Measurements from ENCODE around the gene FLAD1. TPM values are rescaled to one million over a fixed set of nuclear protein-coding genes. Genes with fewer than 3 reads are reported as not detected.

FLAD1 gene
- total and polyA plus RNA-seq, 2 of the 8 experiments (the other 6 are each of a cell fraction or from before 2014, with no cell fraction given) = 104 to 143 TPM

DNA sequence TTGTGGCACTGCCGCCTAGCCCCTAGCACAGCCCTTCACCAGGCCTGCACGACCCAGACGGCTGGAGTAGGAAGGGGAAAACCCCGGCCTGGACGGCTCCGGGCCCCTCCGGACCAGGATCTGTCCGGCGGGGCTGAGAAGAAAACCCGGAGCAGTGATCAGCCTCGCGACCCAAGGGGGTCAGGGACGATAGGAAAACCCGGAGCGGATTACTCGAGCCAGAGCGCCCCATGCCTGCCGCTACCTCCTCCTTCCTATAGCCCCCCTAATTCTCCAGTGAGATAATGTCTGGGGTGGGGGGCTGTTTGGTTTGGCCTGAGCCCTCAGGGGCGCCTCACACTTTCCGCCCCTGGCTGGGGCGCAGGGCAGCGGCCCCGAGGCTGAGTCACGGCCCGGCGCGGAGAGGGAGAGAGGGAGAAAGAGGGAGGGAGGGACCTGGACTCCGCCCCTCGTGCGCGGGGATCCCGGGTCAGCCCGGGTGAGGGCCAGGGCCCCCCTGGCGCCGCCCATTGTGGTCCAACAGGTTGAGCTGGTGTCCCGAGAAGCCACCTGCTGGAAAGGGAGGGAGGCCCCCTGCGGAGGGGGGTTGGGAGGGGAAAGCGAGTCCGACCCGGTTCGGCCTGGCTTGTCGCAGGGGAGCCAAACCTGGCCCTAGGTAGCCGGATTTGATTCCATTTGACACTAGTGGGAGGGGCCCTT is 17.7 kb downstream of the FLAD1 start (continued):
- TF ChIP-seq EZH2 (IDR thresholded peaks at IDR 0.05; ENCODE audit: low read depth, low read length, severe bottlenecking) = no peak
- TF ChIP-seq BACH1 (IDR thresholded peaks at IDR 0.05; ENCODE audit: low read length) = peak; percentile 67
- TF ChIP-seq JUN (IDR thresholded peaks at IDR 0.05; ENCODE audit: low read depth, low read length) = peak; percentile 55; the same call in 1 of the 2 replicates
- TF ChIP-seq GTF2F1 (IDR thresholded peaks at IDR 0.05; ENCODE audit: borderline replicate concordance, low read depth, low read length) = 0 out of 2 replicates have a peak, but pooled peaks have one; percentile 29
- TF ChIP-seq SIX5 (IDR thresholded peaks at IDR 0.05; ENCODE audit: low read depth, low read length) = no peak
- no peak for TF ChIP-seq NRF1 (IDR thresholded peaks at IDR 0.05; ENCODE audit: low read depth, low read length)
- TF ChIP-seq TAF1 (IDR thresholded peaks at IDR 0.05; ENCODE audit: low read depth, low read length) = peak; percentile 65
- peak; percentile 100 for TF ChIP-seq SP1 (IDR thresholded peaks at IDR 0.05; ENCODE audit: low read depth, low read length)
- TF ChIP-seq, protein P1, sequence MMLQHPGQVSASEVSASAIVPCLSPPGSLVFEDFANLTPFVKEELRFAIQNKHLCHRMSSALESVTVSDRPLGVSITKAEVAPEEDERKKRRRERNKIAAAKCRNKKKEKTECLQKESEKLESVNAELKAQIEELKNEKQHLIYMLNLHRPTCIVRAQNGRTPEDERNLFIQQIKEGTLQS (IDR thresholded peaks at IDR 0.05; ENCODE audit: insufficient read depth, low read depth, low read length) = no peak
- TF ChIP-seq ZNF274 (IDR thresholded peaks at IDR 0.05; ENCODE audit: borderline replicate concordance, extremely low read depth, low read length) = no peak
- no peak for TF ChIP-seq SIRT6 (IDR thresholded peaks at IDR 0.05; ENCODE audit: low read length)
- TF ChIP-seq YY1 (IDR thresholded peaks at IDR 0.05; ENCODE audit: low read depth, low read length) = peak; percentile 74; the same call in 1 of the 2 replicates
- no peak for TF ChIP-seq USF2 (IDR thresholded peaks at IDR 0.05; ENCODE audit: low read length)
- peak; percentile 58 for TF ChIP-seq E2F6 (IDR thresholded peaks at IDR 0.05)
- 0 out of 2 replicates have a peak, but pooled peaks have one; percentile 12 for TF ChIP-seq CEBPB (IDR thresholded peaks at IDR 0.05; ENCODE audit: low read depth, low read length)
- TF ChIP-seq SP2 (IDR thresholded peaks at IDR 0.05; ENCODE audit: low read length) = no peak
- peak; percentile 78 for TF ChIP-seq RFX5 (IDR thresholded peaks at IDR 0.05; ENCODE audit: borderline replicate concordance, low read depth, low read length)
- TF ChIP-seq TCF12 (IDR thresholded peaks at IDR 0.05; ENCODE audit: low read depth, low read length) = peak; percentile 81; the same call in 1 of the 2 replicates
- TF ChIP-seq CREB1 (IDR thresholded peaks at IDR 0.05) = peak; percentile 73
- TF ChIP-seq POLR2A (IDR thresholded peaks at IDR 0.05; ENCODE audit: control extremely low read depth in 1 of 2, low read depth in 2 of 2, low read length in 2 of 2) = peak in 1 of 2 experiments; percentile 41; a peak in 1 of 3 replicates
- TF ChIP-seq RAD21 (IDR thresholded peaks at IDR 0.05 in 1 of 2, conservative IDR thresholded peaks at IDR 0.05 in 1 of 2; ENCODE audit: low read depth in 2 of 2, low read length in 2 of 2) = no peak; a peak in 1 of 4 replicates
- TF ChIP-seq CBX5 (IDR thresholded peaks at IDR 0.05; ENCODE audit: low read depth, low read length) = no peak
- TF ChIP-seq CBX8 (IDR thresholded peaks at IDR 0.05; ENCODE audit: borderline replicate concordance, low read depth, low read length) = no peak

Measured in H1 (cell line).